Measurements from ENCODE around the gene SLC2A13.

GRCh38 chr12:40011775-40012129, 94.1 kb downstream of the SLC2A13 start:
- TF ChIP-seq YY1 (IDR thresholded peaks at IDR 0.05) = no peak
- no peak for TF ChIP-seq CTCF (IDR thresholded peaks at IDR 0.05; ENCODE audit: low read depth, low read length, missing input control)
- TF ChIP-seq ZBTB33 (IDR thresholded peaks at IDR 0.05) = no peak
- TF ChIP-seq TAF1 (conservative IDR thresholded peaks at IDR 0.05) = no peak
- TF ChIP-seq EGR1 (IDR thresholded peaks at IDR 0.05; ENCODE audit: low read depth in 2 of 2) = no peak
- no peak for TF ChIP-seq REST (IDR thresholded peaks at IDR 0.05)
